GM06990 (cell line): Measurements from ENCODE around the gene KANSL1.
"Not testable (repeated sequence)": the region's sequence is repeated elsewhere in the genome, so short reads cannot be mapped to it uniquely, and the experiment has no call there.

Experiments
- DNase-seq: peaks from one replicate; pipeline ENCODE4 v3.0.0-alpha.2; 2011; ENCODE audit not compliant: insufficient read length; ENCODE audit errors: extremely low read depth
- H3K27me3 ChIP-seq: replicated peaks from 2 replicates; pipeline ENCODE4 v1.6.0; 2011; ENCODE audit warnings: low read length; ENCODE audit not compliant: control insufficient read depth, insufficient read depth
- H3K36me3 ChIP-seq: 2 replicates; pipeline ENCODE4 v1.5.1; 2011; ENCODE audit warnings: low read length; ENCODE audit not compliant: control insufficient read depth, insufficient read depth
- H3K4me3 ChIP-seq: replicated peaks from 2 replicates; pipeline ENCODE4 v1.5.1; 2011; ENCODE audit warnings: low read depth, mild to moderate bottlenecking, control low read depth, low read length
- TF ChIP-seq, protein P1 (sequence below): IDR thresholded peaks from 2 replicates; pipeline ENCODE4 v1.5.1; 2011; ENCODE audit warnings: low read length, control low read depth, mild to moderate bottlenecking, inconsistent platforms; ENCODE audit not compliant: insufficient read depth, poor library complexity, severe bottlenecking

The KANSL1 gene

DNA sequence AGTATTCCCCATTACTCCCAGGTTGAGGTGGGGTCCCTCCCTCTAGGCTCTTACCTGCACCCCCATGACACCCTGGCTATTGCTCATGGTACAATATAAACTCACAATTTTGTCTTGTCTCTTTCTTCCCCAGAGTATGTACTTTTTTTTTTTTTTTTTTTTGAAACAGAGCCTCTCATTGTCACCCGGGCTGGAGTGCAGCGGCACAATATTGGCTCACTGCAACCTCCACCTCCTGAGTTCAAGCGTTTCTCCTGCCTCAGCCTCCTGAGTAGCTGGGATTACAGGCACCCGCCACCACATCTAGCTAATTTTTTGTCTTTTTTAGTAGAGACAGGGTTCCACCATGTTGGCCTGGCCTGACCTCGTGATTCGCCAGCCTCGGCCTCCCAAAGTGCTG, 8.5 kb downstream of the KANSL1 start:
- H3K36me3 ChIP-seq = no peaks in the 10 kb centered on the region; the same call in 1 of the 2 replicates
- TF ChIP-seq, protein P1, sequence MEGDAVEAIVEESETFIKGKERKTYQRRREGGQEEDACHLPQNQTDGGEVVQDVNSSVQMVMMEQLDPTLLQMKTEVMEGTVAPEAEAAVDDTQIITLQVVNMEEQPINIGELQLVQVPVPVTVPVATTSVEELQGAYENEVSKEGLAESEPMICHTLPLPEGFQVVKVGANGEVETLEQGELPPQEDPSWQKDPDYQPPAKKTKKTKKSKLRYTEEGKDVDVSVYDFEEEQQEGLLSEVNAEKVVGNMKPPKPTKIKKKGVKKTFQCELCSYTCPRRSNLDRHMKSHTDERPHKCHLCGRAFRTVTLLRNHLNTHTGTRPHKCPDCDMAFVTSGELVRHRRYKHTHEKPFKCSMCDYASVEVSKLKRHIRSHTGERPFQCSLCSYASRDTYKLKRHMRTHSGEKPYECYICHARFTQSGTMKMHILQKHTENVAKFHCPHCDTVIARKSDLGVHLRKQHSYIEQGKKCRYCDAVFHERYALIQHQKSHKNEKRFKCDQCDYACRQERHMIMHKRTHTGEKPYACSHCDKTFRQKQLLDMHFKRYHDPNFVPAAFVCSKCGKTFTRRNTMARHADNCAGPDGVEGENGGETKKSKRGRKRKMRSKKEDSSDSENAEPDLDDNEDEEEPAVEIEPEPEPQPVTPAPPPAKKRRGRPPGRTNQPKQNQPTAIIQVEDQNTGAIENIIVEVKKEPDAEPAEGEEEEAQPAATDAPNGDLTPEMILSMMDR = no peak
- no peak overlapping the region for H3K4me3 ChIP-seq
- no peak for DNase-seq
- no peaks in the 10 kb centered on the region for H3K27me3 ChIP-seq

DNA sequence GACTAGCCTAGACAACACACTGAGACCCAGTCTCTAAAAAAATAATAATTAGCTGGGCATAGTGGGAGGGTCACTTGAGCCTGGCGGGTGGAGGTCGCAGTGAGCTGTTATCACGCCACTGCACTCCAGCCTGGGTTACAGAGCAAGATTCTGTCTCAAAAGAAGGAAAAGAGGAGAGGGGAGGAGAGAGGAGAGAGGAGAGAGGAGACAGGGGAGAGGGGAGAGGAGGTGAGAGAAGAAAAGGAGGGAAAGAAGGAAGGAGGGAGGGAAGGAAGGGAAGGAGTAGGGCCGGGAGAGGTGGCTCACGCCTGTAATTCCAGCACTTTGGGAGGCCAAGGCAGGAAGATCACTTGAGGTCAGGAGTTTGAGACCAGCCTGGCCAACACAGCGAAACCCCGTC, 9.8 kb downstream of the KANSL1 start:
- DNase-seq, H3K4me3 ChIP-seq, H3K27me3 ChIP-seq, H3K36me3 ChIP-seq: not testable (repeated sequence)

DNA sequence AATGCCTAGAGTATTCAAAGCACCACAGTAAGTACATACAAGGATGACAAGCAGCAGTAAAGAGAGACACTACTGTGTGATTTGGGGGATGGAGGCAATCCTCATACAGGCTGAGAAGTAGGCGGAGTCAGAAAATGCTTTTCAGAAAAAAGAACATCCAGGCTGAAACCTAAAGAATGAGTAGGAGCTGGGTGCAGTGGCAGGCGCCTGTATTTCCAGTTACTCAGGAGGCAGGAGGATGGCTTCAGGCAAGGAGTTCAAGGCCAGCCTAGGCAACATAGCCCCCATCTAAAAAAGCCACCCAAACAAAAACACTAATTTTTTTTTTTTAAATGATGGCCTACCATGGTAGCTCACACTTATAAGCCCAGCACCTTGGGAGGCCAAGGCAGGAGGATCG, 10.3 kb downstream of the KANSL1 start:
- H3K27me3 ChIP-seq = no peaks in the 10 kb centered on the region
- no peak for DNase-seq
- H3K36me3 ChIP-seq = no peaks in the 10 kb centered on the region; the same call in 1 of the 2 replicates
- H3K4me3 ChIP-seq = no peak overlapping the region
- TF ChIP-seq, protein P1 = no peak

DNA sequence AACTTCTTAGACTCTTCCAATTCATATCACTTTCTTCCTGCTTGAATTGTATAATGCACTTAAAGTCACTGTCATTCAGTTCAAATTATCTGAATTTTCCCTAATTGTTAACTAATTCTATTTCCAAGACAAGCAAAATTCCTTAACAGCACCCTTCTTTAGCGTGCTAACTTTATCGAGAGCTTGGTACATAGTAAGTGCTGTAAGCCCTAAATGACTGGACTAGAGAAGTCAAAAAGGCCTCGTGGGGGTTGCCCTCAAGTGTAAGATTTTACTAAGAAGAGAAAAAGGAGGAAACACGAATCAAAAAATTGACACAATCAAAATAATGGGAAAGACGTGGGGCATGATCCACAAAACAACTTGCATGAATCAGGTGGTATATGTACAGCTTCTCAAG, 11.3 kb downstream of the KANSL1 start:
- Histone ChIP-seq H3K36me3 (no peaks in the 10 kb centered on the region; the same call in 1 of the 2 replicates), H3K4me3 (no peak overlapping the region), H3K27me3 (no peaks in the 10 kb centered on the region)
- DNase-seq = no peak
- TF ChIP-seq, protein P1 = no peak

DNA sequence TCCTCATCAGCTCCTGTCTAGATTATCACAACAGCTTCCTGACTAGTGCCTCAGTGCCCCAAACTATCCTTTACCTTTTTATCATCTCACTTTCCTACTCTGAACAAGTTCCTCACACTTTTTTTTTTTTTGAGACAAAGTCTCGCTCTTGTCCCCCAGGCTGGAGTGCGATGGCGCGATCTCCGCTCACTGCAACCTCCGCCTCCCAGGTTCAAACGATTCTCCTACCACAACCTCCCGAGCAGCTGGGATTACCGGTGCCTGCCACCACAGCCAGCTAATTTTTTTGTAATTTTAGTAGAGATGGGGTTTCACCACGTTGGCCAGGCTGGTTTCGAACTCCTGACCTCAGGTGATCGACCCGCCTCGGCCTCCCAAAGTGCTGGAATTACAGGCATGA, 11.9 kb downstream of the KANSL1 start:
- H3K4me3 ChIP-seq, H3K27me3 ChIP-seq, DNase-seq, H3K36me3 ChIP-seq: not testable (repeated sequence)

DNA sequence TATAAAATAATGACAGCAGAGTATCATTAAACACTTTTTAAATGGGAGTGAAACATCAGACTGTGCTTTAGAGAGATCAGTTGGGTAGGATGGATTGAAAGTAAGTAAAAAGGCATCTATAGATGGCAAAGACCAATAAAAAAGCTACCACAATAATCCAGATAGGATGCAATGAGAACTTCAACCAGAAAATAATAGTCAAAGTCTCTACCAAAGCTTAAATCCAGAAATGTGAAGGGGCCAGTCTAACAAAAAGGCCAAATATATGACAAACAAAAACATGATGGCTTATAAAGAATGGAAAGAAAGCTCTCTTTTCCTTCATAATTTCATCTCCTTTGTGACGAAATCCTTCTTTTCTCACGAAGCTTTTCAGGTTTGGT, 12.3 kb downstream of the KANSL1 start:
- DNase-seq = no peak
- Histone ChIP-seq H3K27me3 (no peaks in the 10 kb centered on the region), H3K36me3 (no peaks in the 10 kb centered on the region; the same call in 1 of the 2 replicates), H3K4me3 (no peak overlapping the region)
- TF ChIP-seq, protein P1 = no peak

DNA sequence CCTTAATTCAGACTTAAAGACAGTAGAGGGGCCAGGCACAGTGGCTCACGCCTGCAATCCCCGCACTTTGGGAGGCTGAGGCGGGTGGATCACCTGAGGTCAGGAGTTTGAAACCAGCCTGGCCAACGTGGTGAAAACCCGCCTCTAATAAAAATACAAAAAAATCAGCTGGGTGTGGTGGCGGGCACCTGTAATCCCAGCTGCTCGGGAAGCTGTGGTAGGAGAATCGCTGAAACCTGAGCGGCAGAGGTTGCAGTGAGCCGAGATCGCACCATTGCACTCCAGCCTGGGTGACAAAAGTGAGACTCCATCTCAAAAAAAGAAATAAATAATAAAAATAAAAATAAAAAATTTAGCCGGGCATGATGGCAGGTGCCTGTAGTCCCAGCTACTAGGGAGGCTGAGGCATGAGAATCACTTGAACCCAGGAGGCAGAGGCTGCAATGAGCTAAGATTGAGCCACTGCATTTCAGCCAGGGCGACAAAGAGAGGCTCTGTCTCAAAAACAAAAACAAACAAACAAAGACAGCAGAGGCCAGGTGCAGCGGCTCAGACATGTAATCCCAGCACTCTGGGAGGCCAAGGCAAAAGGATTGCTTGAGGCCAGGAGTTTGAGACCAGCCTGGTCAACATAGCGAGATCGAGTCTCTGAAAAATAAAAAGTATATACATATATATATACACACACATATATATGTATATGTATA, 12.9 kb downstream of the KANSL1 start:
- H3K4me3 ChIP-seq, DNase-seq, H3K27me3 ChIP-seq, H3K36me3 ChIP-seq: not testable (repeated sequence)
